Measurements from ENCODE around the gene SLC2A1.

Gene SLC2A1

GRCh38 chr1:42958488-42959319 lies at the start of gene SLC2A1:
SLC2A1 (minus strand) TSS chr1:42958868; CDS start chr1:42958651, 217 bp downstream.
- in situ Hi-C loops (cut with HindIII; ENCODE audit: low sequenced_read_pairs), result no loop called here

GRCh38 chr1:43007377-43008114 lies 48.9 kb upstream of the SLC2A1 start:
- in situ Hi-C loops (cut with HindIII; ENCODE audit: low sequenced_read_pairs), result no loop called here

GRCh38 chr1:43005460-43006361 lies 47.0 kb upstream of the SLC2A1 start:
- in situ Hi-C loops (cut with HindIII; ENCODE audit: low sequenced_read_pairs), result no loop called here

- in situ Hi-C loops (cut with HindIII; ENCODE audit: low sequenced_read_pairs), result no loop called here
Observed at GRCh38 chr1:43004587-43005459, 46.2 kb upstream of the SLC2A1 start.

GRCh38 chr1:43002766-43003165 lies 44.1 kb upstream of the SLC2A1 start:
- in situ Hi-C loops (cut with HindIII; ENCODE audit: low sequenced_read_pairs), result no loop called here

GRCh38 chr1:43002116-43002515 lies 43.4 kb upstream of the SLC2A1 start:
- in situ Hi-C loops (cut with HindIII; ENCODE audit: low sequenced_read_pairs), result no loop called here

GRCh38 chr1:43001434-43001833 lies 42.8 kb upstream of the SLC2A1 start:
- in situ Hi-C loops (cut with HindIII; ENCODE audit: low sequenced_read_pairs), result no loop called here

- in situ Hi-C loops (cut with HindIII; ENCODE audit: low sequenced_read_pairs), result no loop called here
Observed at GRCh38 chr1:43000271-43000670, 41.6 kb upstream of the SLC2A1 start.

- in situ Hi-C loops (cut with HindIII; ENCODE audit: low sequenced_read_pairs), result no loop called here
Observed at GRCh38 chr1:42999308-42999707, 40.6 kb upstream of the SLC2A1 start.

- in situ Hi-C loops (cut with HindIII; ENCODE audit: low sequenced_read_pairs), result no loop called here
Observed at GRCh38 chr1:42998386-42998785, 39.7 kb upstream of the SLC2A1 start.

GRCh38 chr1:42996384-42996970 lies 37.8 kb upstream of the SLC2A1 start:
- in situ Hi-C loops (cut with HindIII; ENCODE audit: low sequenced_read_pairs), result no loop called here

GRCh38 chr1:42993502-42994136 lies 35.0 kb upstream of the SLC2A1 start:
- in situ Hi-C loops (cut with HindIII; ENCODE audit: low sequenced_read_pairs), result no loop called here

GRCh38 chr1:42992054-42992571 lies 33.4 kb upstream of the SLC2A1 start:
- in situ Hi-C loops (cut with HindIII; ENCODE audit: low sequenced_read_pairs), result no loop called here

- in situ Hi-C loops (cut with HindIII; ENCODE audit: low sequenced_read_pairs), result no loop called here
Observed at GRCh38 chr1:42990757-42991346, 32.2 kb upstream of the SLC2A1 start.

GRCh38 chr1:42983693-42984092 lies 25.0 kb upstream of the SLC2A1 start:
- in situ Hi-C loops (cut with HindIII; ENCODE audit: low sequenced_read_pairs), result no loop called here

GRCh38 chr1:42983253-42983652 lies 24.6 kb upstream of the SLC2A1 start:
- in situ Hi-C loops (cut with HindIII; ENCODE audit: low sequenced_read_pairs), result no loop called here

GRCh38 chr1:42982641-42983040 lies 24.0 kb upstream of the SLC2A1 start:
- in situ Hi-C loops (cut with HindIII; ENCODE audit: low sequenced_read_pairs), result no loop called here

GRCh38 chr1:42981871-42982270 lies 23.2 kb upstream of the SLC2A1 start:
- in situ Hi-C loops (cut with HindIII; ENCODE audit: low sequenced_read_pairs), result no loop called here

Measured in endothelial cell of hepatic sinusoid (primary cell).